Tibial artery (tissue), 4 donors: ENCODE results near the gene IER2.
"Not testable (repeated sequence)": the region's sequence is repeated elsewhere in the genome, so short reads cannot be mapped to it uniquely, and the experiment has no call there.

ENCODE experiments used
- DNase-seq, 2 donors: peaks; one replicate each; pipeline ENCODE4 v3.0.0-alpha.2; 2019
- H3K27ac ChIP-seq, 2 donors: fragments of 200-600 bp; sonication (generic) in 1 of 2; 1 replicate in 1 of 2; 2 replicates in 1 of 2; pipeline ENCODE4 v1.5.1; 2018 to 2019; ENCODE audit warnings: mild to moderate bottlenecking in 1 of 2
- H3K27me3 ChIP-seq, 2 donors: fragments of 200-600 bp; sonication (generic) in 1 of 2; one replicate each; pipeline versions ENCODE4 v1.5.1 to v1.6.0; 2016 to 2019
- H3K36me3 ChIP-seq, 3 donors: fragments of 200-600 bp; sonication (generic) in 2 of 3; one replicate each; pipeline ENCODE4 v1.5.1; 2016 to 2019; ENCODE audit warnings: mild to moderate bottlenecking in 2 of 3
- H3K4me1 ChIP-seq, 4 donors: fragments of 200-600 bp; sonication (generic) in 2 of 4; 1 replicate in 3 of 4; 2 replicates in 1 of 4; pipeline ENCODE4 v1.5.1; 2016 to 2019
- H3K4me3 ChIP-seq, 2 donors: fragments of 200-600 bp; sonication (generic) in 1 of 2; 1 replicate in 1 of 2; 2 replicates in 1 of 2; pipeline ENCODE4 v1.5.1; 2018 to 2019; ENCODE audit warnings: mild to moderate bottlenecking in 2 of 2
- H3K9me3 ChIP-seq, 3 donors: fragments of 200-600 bp; sonication (generic) in 1 of 3; one replicate each; pipeline ENCODE4 v1.5.1; 2016 to 2019
- CTCF ChIP-seq, 2 experiments: fragments of 200-600 bp in 1 of 2; fragments of 450-650 bp in 1 of 2; IDR thresholded peaks; one replicate each; pipeline ENCODE4 v1.5.1; 2017 to 2019; ENCODE audit warnings: antibody characterized with exemption in 2 of 2, mild to moderate bottlenecking in 1 of 2, moderate library complexity in 1 of 2
- intact Hi-C: fragments of 100-400 bp; cut with DNase I; formaldehyde crosslinking; loops from one replicate; pipeline ENCODE4 v1.15.0; 2023; ENCODE audit warnings: low total_unique reads

Gene IER2

GRCh38 chr19:13173139-13173737, 23.0 kb downstream of the IER2 start:
- intact Hi-C loops, result no loop called here
- H3K4me1 ChIP-seq, result peaks cover 0 to 32% (median 27%) of the 10 kb centered on the region in 4 donors
- H3K36me3 ChIP-seq, result no peaks in the 10 kb centered on the region
- no peaks in the 10 kb centered on the region for H3K27me3 ChIP-seq
- DNase-seq, result no peak
- no peaks in the 10 kb centered on the region for H3K9me3 ChIP-seq
- no peak for TF ChIP-seq CTCF (IDR thresholded peaks at IDR 0.05)
- H3K4me3 ChIP-seq, result no peak overlapping the region
- peak overlapping the region; percentile 78 to 79 for H3K27ac ChIP-seq

- Histone ChIP-seq H3K4me3 (no peak overlapping the region), H3K4me1 (peaks cover 0 to 23% (median 19%) of the 10 kb centered on the region in 4 donors), H3K9me3 (no peaks in the 10 kb centered on the region), H3K27me3 (no peaks in the 10 kb centered on the region), H3K27ac (no peak overlapping the region), H3K36me3 (no peaks in the 10 kb centered on the region)
- DNase-seq, result no peak
- intact Hi-C loops, result no loop called here
- TF ChIP-seq CTCF (IDR thresholded peaks at IDR 0.05), result no peak
These were observed 26.1 kb downstream of the IER2 start for GRCh38 chr19:13176345-13176744.

GRCh38 chr19:13177584-13177983, 27.4 kb downstream of the IER2 start:
- H3K9me3 ChIP-seq, H3K4me3 ChIP-seq, H3K27ac ChIP-seq, intact Hi-C loops, DNase-seq, H3K36me3 ChIP-seq, H3K27me3 ChIP-seq: not testable (repeated sequence)
- peaks cover 0 to 21% (median 18%) of the 10 kb centered on the region in 4 donors for H3K4me1 ChIP-seq

GRCh38 chr19:13178291-13178690, 28.1 kb downstream of the IER2 start:
- H3K27me3 ChIP-seq, H3K27ac ChIP-seq, DNase-seq, H3K9me3 ChIP-seq, H3K4me3 ChIP-seq, H3K36me3 ChIP-seq, intact Hi-C loops: not testable (repeated sequence)
- H3K4me1 ChIP-seq, result peaks cover 0 to 14% (median 12%) of the 10 kb centered on the region in 4 donors

GRCh38 chr19:13181747-13182388, 31.7 kb downstream of the IER2 start:
- peaks cover 0 to 12% (median 11%) of the 10 kb centered on the region in 4 donors for H3K4me1 ChIP-seq
- DNase-seq, result peak; percentile 68 to 83
- no peaks in the 10 kb centered on the region for H3K27me3 ChIP-seq
- intact Hi-C loops, result no loop called here
- no peak overlapping the region for H3K4me3 ChIP-seq
- H3K9me3 ChIP-seq, result no peaks in the 10 kb centered on the region
- no peak for TF ChIP-seq CTCF (IDR thresholded peaks at IDR 0.05)
- no peaks in the 10 kb centered on the region for H3K36me3 ChIP-seq
- H3K27ac ChIP-seq, result peak overlapping the region in 1 of 2 donors; percentile 10

- H3K27me3 ChIP-seq, H3K36me3 ChIP-seq, intact Hi-C loops, DNase-seq, H3K4me3 ChIP-seq, H3K9me3 ChIP-seq, H3K27ac ChIP-seq: not testable (repeated sequence)
- H3K4me1 ChIP-seq, result peaks cover 0 to 12% (median 11%) of the 10 kb centered on the region in 4 donors
These were observed 34.7 kb downstream of the IER2 start for GRCh38 chr19:13184926-13185325.

- H3K4me3 ChIP-seq, H3K27me3 ChIP-seq, H3K27ac ChIP-seq, DNase-seq, H3K36me3 ChIP-seq, intact Hi-C loops, H3K9me3 ChIP-seq: not testable (repeated sequence)
- peaks cover 0 to 12% (median 11%) of the 10 kb centered on the region in 4 donors for H3K4me1 ChIP-seq
These were observed 35.8 kb downstream of the IER2 start for GRCh38 chr19:13185763-13186657.

- intact Hi-C loops, H3K9me3 ChIP-seq, H3K27me3 ChIP-seq, H3K4me3 ChIP-seq, H3K4me1 ChIP-seq, H3K36me3 ChIP-seq, DNase-seq, H3K27ac ChIP-seq: not testable (repeated sequence)
These were observed 36.5 kb downstream of the IER2 start for GRCh38 chr19:13186688-13187087.
